Kidney (tissue), 14 donors: Measurements from ENCODE around the gene ARSI. TPM values are rescaled to one million over a fixed set of nuclear protein-coding genes. Genes with fewer than 3 reads are reported as not detected.

ENCODE experiments used
- DNase-seq, 5 donors: peaks; one replicate each; pipeline ENCODE4 v3.0.0-alpha.2; 2013 to 2020
- FAIRE-seq: peaks from 2 replicates; lab custom pipeline; 2012; peaks lifted over from hg19 to GRCh38; lab: Jason Lieb, UNC
- H3K27ac ChIP-seq, 2 donors: one replicate each; pipeline ENCODE4 v1.7.0; 2013; ENCODE audit warnings: low read depth in 2 of 2, low read length in 2 of 2, inconsistent platforms in 1 of 2
- H3K27me3 ChIP-seq: one replicate; pipeline ENCODE4 v1.7.1; 2013; ENCODE audit warnings: low read length, inconsistent platforms; ENCODE audit not compliant: control insufficient read depth, insufficient read depth
- H3K36me3 ChIP-seq, 3 donors: one replicate each; pipeline versions ENCODE4 v1.7.0 to v1.7.1; 2013; ENCODE audit warnings: low read length in 3 of 3, control low read depth in 1 of 3, inconsistent platforms in 1 of 3; ENCODE audit not compliant: insufficient read depth in 3 of 3, control insufficient read depth in 2 of 3
- H3K4me1 ChIP-seq, 3 donors: one replicate each; pipeline versions ENCODE4 v1.7.0 to v1.7.1; 2013; ENCODE audit warnings: low read length in 3 of 3, inconsistent platforms in 1 of 3, low read depth in 1 of 3; ENCODE audit not compliant: control insufficient read depth in 2 of 3, insufficient read depth in 2 of 3
- H3K4me3 ChIP-seq, 3 donors: one replicate each; pipeline versions ENCODE4 v1.7.0 to v1.8.1; 2013; ENCODE audit warnings: low read length in 3 of 3, control low read depth in 1 of 3, inconsistent platforms in 1 of 3
- H3K9ac ChIP-seq, 3 donors: one replicate each; pipeline versions ENCODE4 v1.7.0 to v1.7.1; 2013; ENCODE audit warnings: low read length in 3 of 3, control low read depth in 1 of 3, inconsistent platforms in 1 of 3
- H3K9me3 ChIP-seq, 3 donors: one replicate each; pipeline versions ENCODE4 v1.7.0 to v1.7.1; 2013; ENCODE audit warnings: low read length in 3 of 3, control low read depth in 1 of 3, inconsistent platforms in 1 of 3; ENCODE audit not compliant: control insufficient read depth in 2 of 3, insufficient read depth in 1 of 3
- intact Hi-C: fragments of 100-400 bp; cut with DNase I; formaldehyde crosslinking; loops from one replicate; pipeline ENCODE4 v1.11.1; 2022
- polyA plus RNA-seq: library from polyadenylated mRNA; stranded (reverse); fragments of 350-450 nt; fragmentation: Illumina TruSeq; extraction: RNeasy Lipid Tissue Mini Kit (QIAGEN cat#74804); gene quantifications from one replicate; pipeline ENCODE4 v1.2.3, GENCODE V29; 2014; ENCODE audit warnings: low read depth, low replicate concordance; ENCODE audit not compliant: insufficient read depth
- total RNA-seq: library from RNA; stranded (reverse); fragmentation: NEBNext Ultra II Directional; extraction: Animal tissue kit (Norgen Biotek cat#: 25700); gene quantifications from one replicate; pipeline ENCODE4 v1.2.1, GENCODE V29; 2021
- TF ChIP-seq, protein P1 (sequence below): IDR thresholded peaks from 3 replicates; pipeline ENCODE4 v1.5.1; 2012; ENCODE audit warnings: mild to moderate bottlenecking, moderate library complexity, borderline replicate concordance; ENCODE audit not compliant: insufficient read depth; ENCODE audit errors: extremely low read depth
- donor health status: control.
- donor health status: control.
- donor health status: control.
- donor health status: control.
- donor health status: control.
- donor health status: DM: yes; HTN: yes; CAD: no.
- donor health status: Normal renal cell carcinoma (clear cell type).

The ARSI gene
- total and polyA plus RNA-seq, 2 donors from 2014 or later = 0.57 to 1.1 TPM

GRCh38 chr5:150311015-150311692 is 8.4 kb upstream of the ARSI start:
- Histone ChIP-seq H3K27ac (no peak overlapping the region), H3K36me3 (no peaks in the 10 kb centered on the region), H3K27me3 (no peaks in the 10 kb centered on the region), H3K4me1 (no peaks in the 10 kb centered on the region), H3K9ac (no peak overlapping the region), H3K4me3 (no peak overlapping the region), H3K9me3 (no peaks in the 10 kb centered on the region)
- DNase-seq (no peak), FAIRE-seq (no peak)
- TF ChIP-seq, protein P1, sequence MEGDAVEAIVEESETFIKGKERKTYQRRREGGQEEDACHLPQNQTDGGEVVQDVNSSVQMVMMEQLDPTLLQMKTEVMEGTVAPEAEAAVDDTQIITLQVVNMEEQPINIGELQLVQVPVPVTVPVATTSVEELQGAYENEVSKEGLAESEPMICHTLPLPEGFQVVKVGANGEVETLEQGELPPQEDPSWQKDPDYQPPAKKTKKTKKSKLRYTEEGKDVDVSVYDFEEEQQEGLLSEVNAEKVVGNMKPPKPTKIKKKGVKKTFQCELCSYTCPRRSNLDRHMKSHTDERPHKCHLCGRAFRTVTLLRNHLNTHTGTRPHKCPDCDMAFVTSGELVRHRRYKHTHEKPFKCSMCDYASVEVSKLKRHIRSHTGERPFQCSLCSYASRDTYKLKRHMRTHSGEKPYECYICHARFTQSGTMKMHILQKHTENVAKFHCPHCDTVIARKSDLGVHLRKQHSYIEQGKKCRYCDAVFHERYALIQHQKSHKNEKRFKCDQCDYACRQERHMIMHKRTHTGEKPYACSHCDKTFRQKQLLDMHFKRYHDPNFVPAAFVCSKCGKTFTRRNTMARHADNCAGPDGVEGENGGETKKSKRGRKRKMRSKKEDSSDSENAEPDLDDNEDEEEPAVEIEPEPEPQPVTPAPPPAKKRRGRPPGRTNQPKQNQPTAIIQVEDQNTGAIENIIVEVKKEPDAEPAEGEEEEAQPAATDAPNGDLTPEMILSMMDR = no peak
- intact Hi-C loops = no loop called here

DNA sequence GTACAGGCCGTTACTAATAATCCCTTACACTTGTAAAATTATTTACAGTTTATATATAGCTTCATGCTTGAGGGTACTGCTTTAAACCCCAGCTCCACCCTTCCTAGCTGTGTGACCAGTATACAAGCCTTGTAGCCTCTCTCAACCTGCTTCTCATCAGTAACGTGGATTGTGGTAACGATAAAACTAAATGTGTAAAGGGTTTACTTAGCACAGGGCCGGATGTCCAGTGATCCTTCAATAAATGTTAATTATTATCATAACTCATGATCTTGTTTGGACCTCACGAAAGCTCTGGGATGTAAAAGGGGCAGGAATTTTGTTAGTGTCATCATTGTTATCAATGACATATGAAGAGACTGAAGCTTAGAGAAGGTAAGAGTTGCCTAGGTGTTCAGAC is 7.5 kb upstream of the ARSI start:
- intact Hi-C loops = no loop called here
- no peaks in the 10 kb centered on the region for H3K36me3 ChIP-seq
- H3K9me3 ChIP-seq = no peaks in the 10 kb centered on the region
- TF ChIP-seq, protein P1 = no peak
- no peak for FAIRE-seq
- H3K27me3 ChIP-seq = no peaks in the 10 kb centered on the region
- no peak for DNase-seq
- no peaks in the 10 kb centered on the region for H3K4me1 ChIP-seq
- no peak overlapping the region for H3K27ac ChIP-seq
- H3K9ac ChIP-seq = no peak overlapping the region
- H3K4me3 ChIP-seq = no peak overlapping the region

DNA sequence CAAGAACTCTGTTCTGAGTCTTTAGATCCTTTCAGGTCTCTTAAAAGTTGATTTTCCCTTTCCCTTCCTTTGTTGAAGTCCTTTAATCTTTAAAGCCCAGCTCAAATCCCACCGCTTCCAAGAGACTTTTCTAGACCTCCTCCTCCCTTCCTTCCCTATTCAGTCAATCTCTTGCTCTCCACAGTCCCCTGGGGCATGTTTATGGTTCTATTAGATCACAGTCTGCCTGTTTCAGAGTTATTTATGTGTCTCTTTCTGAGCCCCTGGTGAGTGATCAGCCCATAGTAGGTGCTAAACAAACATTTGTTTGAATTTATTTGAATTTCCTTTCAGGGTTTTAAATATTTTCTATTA is 7.2 kb upstream of the ARSI start:
- H3K36me3 ChIP-seq = no peaks in the 10 kb centered on the region
- H3K27ac ChIP-seq = no peak overlapping the region
- DNase-seq = no peak
- no peak overlapping the region for H3K9ac ChIP-seq
- no peaks in the 10 kb centered on the region for H3K9me3 ChIP-seq
- no peak for FAIRE-seq
- H3K4me3 ChIP-seq = no peak overlapping the region
- intact Hi-C loops = no loop called here
- TF ChIP-seq, protein P1 = no peak
- H3K27me3 ChIP-seq = no peaks in the 10 kb centered on the region
- H3K4me1 ChIP-seq = no peaks in the 10 kb centered on the region
